Stimulated activated effector memory CD8-positive, alpha-beta T cell treated with anti-CD3 and anti-CD28 coated beads, Interleukin-12 subunit alpha, Interleukin-12 subunit beta, amount 100 ng/mL, for 72 hours (primary cell): ENCODE data around the gene NT5C2.
"Not testable (repeated sequence)": the region's sequence is repeated elsewhere in the genome, so short reads cannot be mapped to it uniquely, and the experiment has no call there.

Source experiments
- ATAC-seq: fragments of 150-1000 bp; cut with Tn5 transposase; 2 replicates; pipeline ENCODE4 v1.10.0; 2021
- DNase-seq, 2 donors: peaks; one replicate each; pipeline ENCODE4 v3.0.0; 2021 to 2022; ENCODE audit warnings: low spot score in 2 of 2
- H3K27ac Mint-ChIP-seq: one replicate; pipeline ENCODE4 v1.8.0; 2022; ENCODE audit warnings: mild to moderate bottlenecking, mixed read lengths
- H3K36me3 Mint-ChIP-seq: one replicate; pipeline ENCODE4 v1.8.0; 2022; ENCODE audit warnings: mild to moderate bottlenecking, mixed read lengths
- H3K4me1 Mint-ChIP-seq: one replicate; pipeline ENCODE4 v1.8.0; 2022; ENCODE audit warnings: mixed read lengths
- H3K4me3 Mint-ChIP-seq: one replicate; pipeline ENCODE4 v1.8.0; 2022; ENCODE audit warnings: mild to moderate bottlenecking, mixed read lengths
- H3K9me3 Mint-ChIP-seq: one replicate; pipeline ENCODE4 v1.8.0; 2022; ENCODE audit warnings: mixed read lengths

NT5C2 gene

DNA sequence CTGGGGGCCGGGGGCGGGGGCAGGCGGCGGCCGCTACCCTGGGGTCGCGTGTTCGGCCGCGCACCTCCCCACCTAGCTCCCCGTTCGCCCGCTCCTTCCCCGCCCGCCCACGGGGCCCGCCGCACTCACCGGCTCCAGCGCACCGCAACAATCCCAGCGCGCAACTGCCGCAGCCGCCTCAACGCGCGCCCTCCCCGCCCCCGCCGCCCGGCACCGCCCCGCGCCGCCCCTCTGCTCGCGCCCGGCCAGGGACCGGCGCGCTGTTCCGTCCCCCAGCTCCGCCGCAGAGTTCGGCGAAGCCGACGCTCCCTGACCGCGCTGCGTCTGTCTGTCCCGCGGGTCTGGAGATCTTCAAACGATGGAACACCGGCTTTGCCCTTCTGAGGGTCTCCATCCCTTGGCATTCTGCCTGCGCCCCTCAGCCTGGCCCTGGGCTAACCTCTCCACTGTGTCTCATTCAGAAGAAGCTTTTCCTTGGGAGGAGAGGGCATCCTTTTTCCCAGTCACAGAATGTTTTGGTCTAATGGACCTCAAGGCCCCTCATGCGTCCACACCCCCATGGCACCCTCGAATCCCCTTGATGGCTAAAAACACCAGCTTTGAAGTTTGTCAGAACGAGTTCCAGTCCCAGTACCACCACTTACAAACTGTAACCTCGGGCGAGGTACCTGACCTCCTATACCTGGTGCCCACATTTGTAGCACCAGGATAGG lies at the start of gene NT5C2:
Gene NT5C2 (minus strand): TSS at position 166 of the 713 bp plus-strand sequence. CDS start 18,314 bp downstream, outside the sequence.
- Mint-ChIP-seq H3K4me3 (peak within 1 kb of the TSS; percentile 99), H3K9me3 (no peaks in the 10 kb centered on the region), H3K27ac (peak within 1 kb of the TSS; percentile 99), H3K36me3 (peaks cover 38% of the 10 kb centered on the region), H3K4me1 (peaks cover 49% of the 10 kb centered on the region)
- DNase-seq, result peak in 1 of 2 donors; percentile 64
- peak; percentile 86 for ATAC-seq

DNA sequence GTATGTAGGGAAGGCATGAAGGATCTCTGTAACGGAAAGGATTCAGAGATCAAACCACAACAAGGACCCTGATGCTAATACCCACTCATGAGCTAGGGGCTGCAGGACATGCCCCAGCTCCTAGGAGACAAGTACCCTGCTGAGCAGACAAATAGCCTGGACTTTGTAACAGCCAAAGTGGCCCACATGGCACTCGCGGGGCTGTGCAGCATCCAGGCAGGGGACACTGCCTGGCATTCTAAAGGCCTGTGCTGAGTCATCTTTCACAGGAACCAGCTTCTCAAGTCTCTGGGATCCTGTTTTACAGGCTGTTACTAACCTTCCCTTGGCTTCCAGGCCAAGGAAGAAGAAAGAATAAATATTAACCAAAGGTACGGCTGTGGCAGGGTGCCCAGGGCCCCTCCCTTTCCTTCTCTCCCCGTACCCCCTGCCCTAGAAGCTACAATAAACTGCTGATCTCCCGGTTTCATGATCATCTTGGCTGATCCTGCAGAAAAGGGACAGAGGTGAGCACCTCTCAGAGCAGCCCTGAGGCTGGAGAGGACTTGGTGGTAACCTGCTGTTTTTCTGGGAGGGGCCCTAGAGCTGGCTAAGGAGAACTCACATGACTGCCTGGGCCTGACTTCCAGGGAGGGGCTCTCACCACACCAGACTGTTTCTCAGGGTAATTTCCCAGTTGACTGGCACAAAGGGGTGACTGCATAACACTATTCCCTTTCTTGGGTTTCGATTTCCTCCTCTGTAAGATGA lies 48.4 kb upstream of the NT5C2 start:
- Mint-ChIP-seq H3K4me3 (no peak overlapping the region), H3K36me3 (no peaks in the 10 kb centered on the region), H3K27ac (no peak overlapping the region), H3K4me1 (peaks cover 12% of the 10 kb centered on the region), H3K9me3 (no peaks in the 10 kb centered on the region)
- DNase-seq, result no peak
- ATAC-seq, result no peak

- DNase-seq (no peak), ATAC-seq (no peak)
- H3K4me3 Mint-ChIP-seq, result no peak overlapping the region
- no peaks in the 10 kb centered on the region for H3K36me3 Mint-ChIP-seq
- H3K4me1 Mint-ChIP-seq, result peaks cover 7% of the 10 kb centered on the region
- no peak overlapping the region for H3K27ac Mint-ChIP-seq
- H3K9me3 Mint-ChIP-seq, result no peaks in the 10 kb centered on the region
Observed at GRCh38 chr10:103238506-103239252, 45.6 kb upstream of the NT5C2 start.

- Mint-ChIP-seq H3K4me1 (peaks cover 7% of the 10 kb centered on the region), H3K27ac (no peak overlapping the region), H3K36me3 (no peaks in the 10 kb centered on the region), H3K4me3 (no peak overlapping the region), H3K9me3 (no peaks in the 10 kb centered on the region)
- ATAC-seq, result no peak
- DNase-seq, result no peak
Observed at GRCh38 chr10:103235775-103236174, 42.7 kb upstream of the NT5C2 start.

DNA sequence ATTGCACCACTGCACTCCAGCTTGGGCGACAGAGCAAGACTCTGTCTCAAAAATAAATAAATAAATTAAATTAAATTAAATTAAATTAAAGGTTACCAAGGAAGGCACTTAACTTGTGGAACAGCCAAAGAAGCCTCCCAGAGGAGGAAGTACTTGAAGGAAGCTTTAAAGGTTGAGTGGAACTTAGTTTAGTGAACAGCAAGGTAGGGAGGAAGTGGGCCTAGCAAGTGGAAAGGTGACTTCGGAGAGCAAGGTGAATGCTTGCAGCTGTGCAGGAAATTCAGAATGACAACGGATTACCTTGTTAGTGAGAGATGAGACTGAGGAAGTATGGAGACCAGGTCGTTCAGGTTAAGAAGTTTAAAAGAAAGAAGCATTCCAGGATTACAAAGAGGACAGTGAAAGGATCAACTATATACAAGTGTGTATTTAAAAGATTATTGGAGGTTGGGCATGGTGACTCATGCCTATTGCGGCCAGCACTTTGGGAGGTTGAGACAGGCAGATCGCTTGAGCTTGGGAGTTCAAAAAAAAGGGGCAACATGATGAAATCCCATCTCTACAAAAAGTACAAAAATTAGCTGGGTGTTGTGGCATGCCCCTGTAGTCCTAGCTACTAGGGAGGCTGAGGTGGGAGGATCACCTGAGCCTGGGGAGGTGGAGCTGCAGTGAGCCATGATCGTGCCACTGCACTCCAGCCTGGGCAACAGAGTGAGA lies 39.9 kb upstream of the NT5C2 start:
- Mint-ChIP-seq H3K27ac (no peak overlapping the region), H3K9me3 (no peaks in the 10 kb centered on the region), H3K4me3 (no peak overlapping the region), H3K4me1 (no peaks in the 10 kb centered on the region), H3K36me3 (no peaks in the 10 kb centered on the region)
- no peak for DNase-seq
- ATAC-seq, result no peak

DNA sequence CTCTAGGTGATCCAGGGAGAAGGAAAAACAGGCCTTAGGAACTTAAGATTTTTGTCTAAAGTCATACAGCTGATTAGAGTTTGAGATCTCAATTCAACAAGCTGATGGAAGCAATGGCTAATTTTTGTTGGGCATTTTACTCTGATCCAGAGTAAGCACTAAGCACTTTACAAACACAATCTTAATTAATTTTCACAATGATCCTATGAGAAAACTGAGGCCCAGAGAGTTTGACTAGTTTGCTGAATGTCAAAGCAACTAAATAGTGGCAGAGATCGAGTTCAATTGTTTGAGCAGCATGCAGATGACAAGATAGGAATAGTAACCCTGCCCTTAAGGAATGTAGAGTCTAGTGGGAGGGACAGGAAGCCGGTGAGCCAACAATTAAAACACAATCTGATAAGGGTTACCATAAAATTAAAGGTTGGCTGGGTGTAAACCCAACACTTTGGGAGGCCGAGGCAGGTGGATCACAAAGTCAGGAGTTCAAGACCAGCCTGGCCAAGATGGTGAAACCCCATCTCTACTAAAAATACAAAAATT lies 39.1 kb upstream of the NT5C2 start:
- Mint-ChIP-seq H3K27ac (no peak overlapping the region), H3K4me1 (no peaks in the 10 kb centered on the region), H3K9me3 (no peaks in the 10 kb centered on the region), H3K4me3 (no peak overlapping the region), H3K36me3 (no peaks in the 10 kb centered on the region)
- DNase-seq (no peak), ATAC-seq (no peak)

DNA sequence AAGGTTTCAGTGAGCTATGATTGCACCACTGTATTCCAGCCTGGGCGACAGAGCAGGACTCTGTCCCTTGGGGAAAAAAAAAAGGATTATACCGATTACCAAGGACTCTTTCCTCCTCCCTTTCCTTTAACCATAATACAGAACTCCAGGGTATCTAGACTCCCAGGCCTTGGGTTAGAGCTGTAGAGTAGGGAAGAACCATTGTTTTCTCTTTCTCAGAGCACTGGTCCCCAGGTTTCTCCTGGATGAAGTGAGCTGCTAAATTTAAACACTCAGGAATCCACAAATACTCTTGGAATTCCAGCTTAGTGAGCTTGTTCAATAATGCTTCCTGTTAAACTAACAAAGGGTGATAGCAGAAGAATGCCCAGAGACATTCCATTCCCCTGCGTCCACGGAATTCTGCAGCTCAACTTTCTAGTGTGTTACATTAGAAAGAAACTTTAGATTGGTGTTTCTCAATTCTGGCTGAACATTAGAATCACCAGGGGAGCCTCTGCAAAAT lies 38.0 kb upstream of the NT5C2 start:
- Mint-ChIP-seq H3K9me3 (no peaks in the 10 kb centered on the region), H3K27ac (no peak overlapping the region), H3K4me3 (no peak overlapping the region), H3K4me1 (no peaks in the 10 kb centered on the region), H3K36me3 (no peaks in the 10 kb centered on the region)
- ATAC-seq (no peak), DNase-seq (no peak)

DNA sequence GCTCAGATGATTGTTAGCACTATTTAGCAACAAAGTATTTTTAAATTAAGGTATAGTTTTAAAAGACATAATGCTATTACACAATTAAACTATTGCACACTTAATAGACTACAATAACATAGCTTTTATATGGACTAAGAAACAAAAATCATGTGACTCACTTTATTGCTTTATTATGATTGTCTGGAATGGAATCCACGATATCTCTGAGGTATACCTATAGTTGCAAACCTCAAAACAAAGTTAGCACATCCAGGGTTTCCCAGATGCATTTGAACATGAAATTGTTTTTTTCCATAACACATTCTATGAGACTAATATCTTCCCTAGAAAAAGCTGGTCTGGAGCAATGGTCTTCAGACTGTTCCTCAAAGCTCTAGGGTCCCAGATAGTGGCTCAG lies 34.3 kb upstream of the NT5C2 start:
- DNase-seq, result no peak
- H3K4me1 Mint-ChIP-seq, result no peaks in the 10 kb centered on the region

DNA sequence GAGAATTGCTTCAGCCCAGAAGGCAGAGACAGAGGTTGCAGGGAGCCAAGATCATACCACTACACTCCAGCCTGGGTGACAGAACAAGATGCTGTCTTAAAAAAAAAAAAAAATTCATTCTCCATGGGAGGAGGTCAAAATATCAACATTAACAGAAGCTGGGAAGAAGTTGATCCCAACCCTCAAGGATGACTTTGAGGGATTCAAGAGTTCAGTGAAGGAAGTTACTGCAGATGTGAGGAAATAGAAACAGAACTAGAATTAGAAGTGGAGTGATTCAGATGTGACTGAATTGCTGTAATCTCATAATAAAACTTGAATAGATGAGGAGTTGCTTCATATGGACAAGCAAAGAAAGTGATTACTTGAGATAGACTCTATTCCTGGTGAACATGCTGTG lies 32.9 kb upstream of the NT5C2 start:
- no peak overlapping the region for H3K27ac Mint-ChIP-seq
- no peak overlapping the region for H3K4me3 Mint-ChIP-seq
- H3K9me3 Mint-ChIP-seq, result peaks cover 9% of the 10 kb centered on the region
- DNase-seq, result no peak
- no peaks in the 10 kb centered on the region for H3K4me1 Mint-ChIP-seq
- no peak for ATAC-seq
- no peaks in the 10 kb centered on the region for H3K36me3 Mint-ChIP-seq

More for the DNA sequence above, 34.3 kb upstream of the NT5C2 start:
- no peaks in the 10 kb centered on the region for H3K36me3 Mint-ChIP-seq
- no peak overlapping the region for H3K27ac Mint-ChIP-seq
- ATAC-seq, result no peak
- H3K4me3 Mint-ChIP-seq, result no peak overlapping the region
- peaks cover 9% of the 10 kb centered on the region for H3K9me3 Mint-ChIP-seq

DNA sequence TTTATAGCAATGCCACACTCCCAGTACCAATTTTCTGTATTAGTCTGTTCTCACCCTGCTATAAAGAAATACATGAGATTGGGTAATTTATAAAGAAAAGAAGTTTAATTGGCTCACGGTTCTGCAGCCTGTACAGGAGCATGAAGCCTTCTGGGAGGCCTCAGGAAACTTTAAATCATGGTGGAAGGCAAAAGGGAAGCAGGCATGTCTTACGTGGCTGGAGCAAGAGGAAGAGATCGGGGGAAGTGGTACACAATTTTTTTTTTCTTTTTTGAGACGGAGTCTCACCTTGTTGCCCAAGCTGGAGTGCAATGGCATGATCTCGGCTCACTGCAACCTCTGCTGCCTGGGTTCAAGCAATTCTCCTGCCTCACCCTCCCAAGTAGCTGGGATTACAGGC lies 31.6 kb upstream of the NT5C2 start:
- H3K4me3 Mint-ChIP-seq, H3K9me3 Mint-ChIP-seq, H3K36me3 Mint-ChIP-seq, H3K27ac Mint-ChIP-seq, ATAC-seq, H3K4me1 Mint-ChIP-seq, DNase-seq: not testable (repeated sequence)

GRCh38 chr10:103224133-103224532 lies 31.1 kb upstream of the NT5C2 start:
- H3K9me3 Mint-ChIP-seq, result peaks cover 9% of the 10 kb centered on the region
- H3K36me3 Mint-ChIP-seq, result no peaks in the 10 kb centered on the region

DNA sequence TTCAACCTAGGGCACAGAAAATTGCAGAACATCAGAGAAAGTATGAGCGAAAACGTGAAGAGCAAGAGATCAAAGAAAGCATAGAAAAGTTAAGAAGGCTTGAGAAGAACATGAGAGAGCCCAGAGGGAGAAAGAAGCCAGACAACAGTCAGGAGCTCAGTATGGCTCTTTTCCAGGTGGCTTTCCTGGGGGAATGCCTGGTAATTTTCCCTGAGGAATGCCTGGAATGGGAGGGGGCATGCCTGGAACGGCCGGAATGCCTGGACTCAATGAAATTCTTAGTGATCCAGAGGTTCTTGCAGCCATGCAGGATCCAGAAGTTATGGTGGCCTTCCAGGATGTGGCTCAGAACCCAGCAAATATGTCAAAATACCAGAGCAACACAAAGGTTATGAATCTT lies 23.3 kb upstream of the NT5C2 start:
- H3K27ac Mint-ChIP-seq, DNase-seq, H3K36me3 Mint-ChIP-seq, ATAC-seq, H3K4me1 Mint-ChIP-seq, H3K4me3 Mint-ChIP-seq: not testable (repeated sequence)
- H3K9me3 Mint-ChIP-seq, result peaks cover 13% of the 10 kb centered on the region

More at GRCh38 chr10:103224133-103224532, 31.1 kb upstream of the NT5C2 start:
- Mint-ChIP-seq H3K4me1 (no peaks in the 10 kb centered on the region), H3K4me3 (no peak overlapping the region), H3K27ac (no peak overlapping the region)
- ATAC-seq, result no peak
- no peak for DNase-seq

- no peak for DNase-seq
- H3K27ac Mint-ChIP-seq, result no peak overlapping the region
- H3K4me3 Mint-ChIP-seq, result no peak overlapping the region
- H3K9me3 Mint-ChIP-seq, result peaks cover 13% of the 10 kb centered on the region
- no peaks in the 10 kb centered on the region for H3K4me1 Mint-ChIP-seq
- H3K36me3 Mint-ChIP-seq, result no peaks in the 10 kb centered on the region
- no peak for ATAC-seq
Observed at GRCh38 chr10:103215601-103216000, 22.5 kb upstream of the NT5C2 start.

DNA sequence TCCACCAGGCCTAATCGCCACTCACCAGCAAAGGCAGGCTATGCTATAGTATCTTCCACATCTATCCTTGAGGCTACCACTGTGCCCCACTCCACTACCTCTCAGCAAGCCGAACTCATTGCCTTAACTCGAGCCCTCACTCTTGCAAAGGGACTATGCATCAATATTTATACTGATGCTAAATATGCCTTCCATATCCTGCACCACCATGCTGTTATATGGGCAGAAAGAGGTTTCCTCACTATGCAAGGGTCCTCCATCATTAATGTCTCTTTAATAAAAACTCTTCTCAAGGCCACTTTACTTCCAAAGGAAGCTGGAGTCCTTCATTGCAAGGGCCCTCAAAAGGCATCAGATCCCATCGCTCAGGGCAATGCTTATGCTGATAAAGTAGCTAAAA lies 17.2 kb upstream of the NT5C2 start:
- not testable (repeated sequence) for ATAC-seq, H3K4me1 Mint-ChIP-seq, H3K36me3 Mint-ChIP-seq, H3K4me3 Mint-ChIP-seq, DNase-seq, H3K27ac Mint-ChIP-seq
- peaks cover 13% of the 10 kb centered on the region for H3K9me3 Mint-ChIP-seq

DNA sequence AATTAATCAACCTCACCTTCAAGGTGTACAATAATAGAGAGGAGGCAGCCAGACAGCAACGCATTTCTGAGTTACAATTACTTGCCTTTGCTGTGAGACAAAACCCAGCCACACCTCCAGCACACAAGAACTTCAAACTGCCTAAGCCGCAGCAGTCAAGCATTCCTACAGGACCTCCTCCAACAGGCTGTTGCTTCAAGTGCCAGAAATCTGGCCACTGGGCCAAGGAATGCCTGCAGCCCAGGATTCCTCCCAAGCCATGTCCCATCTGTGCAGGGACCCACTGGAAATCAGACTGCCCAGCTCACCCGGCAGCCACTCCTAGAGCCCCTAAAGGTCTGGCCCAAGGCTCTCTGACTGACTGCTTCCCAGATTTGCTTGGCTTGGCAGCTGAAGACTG lies 14.6 kb upstream of the NT5C2 start:
- ATAC-seq, H3K36me3 Mint-ChIP-seq: not testable (repeated sequence)

More for the DNA sequence above, 14.6 kb upstream of the NT5C2 start:
- not testable (repeated sequence) for H3K27ac Mint-ChIP-seq, H3K4me1 Mint-ChIP-seq, H3K4me3 Mint-ChIP-seq, H3K9me3 Mint-ChIP-seq, DNase-seq
